ENCODE measurements around the gene ZNF506. TPM values are rescaled to one million over a fixed set of nuclear protein-coding genes. Genes with fewer than 3 reads are reported as not detected.
"Not testable (repeated sequence)": the region's sequence is repeated elsewhere in the genome, so short reads cannot be mapped to it uniquely, and the experiment has no call there.

Gene ZNF506
- total RNA-seq, 2 experiments from 2014 or later, result 33.3 to 41.3 TPM

- ATAC-seq; intact Hi-C loops (cut with DNase I, micrococcal nuclease); H3K27ac Mint-ChIP-seq; H3K27me3 Mint-ChIP-seq; DNase-seq; H3K4me3 Mint-ChIP-seq: not testable (repeated sequence)
- H3K36me3 Mint-ChIP-seq (ENCODE audit: low read depth), result peaks cover 78% of the 10 kb centered on the region
- ChIA-PET POLR2A (interaction anchor here (0.5 to 0.6 kb wide), 2 partner anchors 87 to 188 kb away, joined by 3 to 4 read pairs; no protein-coding TSS in a partner anchor), CTCF (interaction anchor here (1.6 to 1.7 kb wide), 2 partner anchors 12 to 17 kb away, joined by 3 to 5 read pairs; no protein-coding TSS in a partner anchor)
- H3K4me1 Mint-ChIP-seq, result peaks cover 57% of the 10 kb centered on the region
- peaks cover 18% of the 10 kb centered on the region for H3K9me3 Mint-ChIP-seq (ENCODE audit: low read depth)
Observed at GRCh38 chr19:19781791-19782190, 39.8 kb downstream of the ZNF506 start.

GRCh38 chr19:19778666-19779065, 42.9 kb downstream of the ZNF506 start:
- no peak for DNase-seq
- Mint-ChIP-seq H3K9me3 (ENCODE audit: low read depth) (peaks cover 15% of the 10 kb centered on the region), H3K4me1 (peaks cover 49% of the 10 kb centered on the region), H3K4me3 (peak overlapping the region; percentile 98), H3K27ac (peak overlapping the region; percentile 48), H3K27me3 (no peaks in the 10 kb centered on the region), H3K36me3 (ENCODE audit: low read depth) (peaks cover 54% of the 10 kb centered on the region)
- no peak for ATAC-seq
- ChIA-PET CTCF (interaction anchor here (0.7 to 1.6 kb wide), 2 partner anchors 12 to 119 kb away, joined by 3 to 5 read pairs; no protein-coding TSS in a partner anchor), POLR2A (interaction anchor here (0.7 to 1.6 kb wide), 2 partner anchors 39 to 122 kb away, joined by 3 to 6 read pairs; no protein-coding TSS in a partner anchor)
- intact Hi-C loops (cut with DNase I, micrococcal nuclease), result loop anchor here (5.0 kb wide), 3 partner anchors 89 to 181 kb away; partner anchors contain the start of genes ATP13A1 (in 1 of the 2) and ZNF253 (in 1 of the 2)

GRCh38 chr19:19777692-19778091, 43.9 kb downstream of the ZNF506 start:
- POLR2A ChIA-PET, result interaction anchor here (0.6 to 1.6 kb wide), 2 partner anchors 40 to 110 kb away, joined by 4 to 6 read pairs; no protein-coding TSS in a partner anchor
- CTCF ChIA-PET, result interaction anchor here (1.6 kb wide), 1 partner anchor 13 kb away, joined by 5 read pairs; no protein-coding TSS in a partner anchor
- H3K4me1 Mint-ChIP-seq, result peaks cover 45% of the 10 kb centered on the region
- H3K4me3 Mint-ChIP-seq, result peak overlapping the region; percentile 98
- peaks cover 13% of the 10 kb centered on the region for H3K9me3 Mint-ChIP-seq (ENCODE audit: low read depth)
- no peaks in the 10 kb centered on the region for H3K27me3 Mint-ChIP-seq
- ATAC-seq, result no peak
- DNase-seq, result no peak
- H3K36me3 Mint-ChIP-seq (ENCODE audit: low read depth), result peaks cover 51% of the 10 kb centered on the region
- H3K27ac Mint-ChIP-seq, result peak overlapping the region; percentile 85
- intact Hi-C loops (cut with DNase I, micrococcal nuclease), result loop anchor here (5.0 kb wide), 3 partner anchors 90 to 180 kb away; partner anchors contain the start of genes ATP13A1 (in 1 of the 2) and ZNF253 (in 1 of the 2)

GRCh38 chr19:19776206-19777008, 45.1 kb downstream of the ZNF506 start:
- peak overlapping the region; percentile 98 for H3K4me3 Mint-ChIP-seq
- H3K27me3 Mint-ChIP-seq, result no peaks in the 10 kb centered on the region
- intact Hi-C loops (cut with DNase I, micrococcal nuclease), result loop anchor here (1.0 to 5.0 kb wide), 12 partner anchors 41 to 263 kb away; partner anchors contain the start of genes ATP13A1 (in 2 of the 2), ZNF14 (in 2 of the 2), ZNF253 (in 2 of the 2) and ZNF506 (in 2 of the 2)
- ATAC-seq, result peak; percentile 99
- H3K27ac Mint-ChIP-seq, result peak overlapping the region; percentile 85
- H3K36me3 Mint-ChIP-seq (ENCODE audit: low read depth), result peaks cover 39% of the 10 kb centered on the region
- POLR2A ChIA-PET, result interaction anchor here (0.5 to 2.2 kb wide), 12 partner anchors 27 to 885 kb away, joined by 3 to 27 read pairs (median 4); partner anchors contain the start of genes ZNF14, ZNF253, ZNF486 and ZNF506
- peaks cover 12% of the 10 kb centered on the region for H3K9me3 Mint-ChIP-seq (ENCODE audit: low read depth)
- CTCF ChIA-PET, result interaction anchor here (0.6 to 1.5 kb wide), 8 partner anchors 13 to 1024 kb away, joined by 3 to 11 read pairs (median 3); partner anchors contain the start of gene ZNF506
- H3K4me1 Mint-ChIP-seq, result peaks cover 37% of the 10 kb centered on the region
- DNase-seq, result peak; percentile 96

GRCh38 chr19:19775891-19776205, 45.7 kb downstream of the ZNF506 start:
- DNase-seq (no peak), ATAC-seq (peak; percentile 23)
- ChIA-PET CTCF (interaction anchor here (0.6 to 1.5 kb wide), 6 partner anchors 12 to 1025 kb away, joined by 3 to 11 read pairs (median 3); partner anchors contain the start of gene ZNF506), POLR2A (interaction anchor here (0.5 to 2.2 kb wide), 12 partner anchors 28 to 886 kb away, joined by 3 to 27 read pairs (median 4); partner anchors contain the start of genes ZNF14, ZNF253, ZNF486 and ZNF506)
- Mint-ChIP-seq H3K9me3 (ENCODE audit: low read depth) (peaks cover 12% of the 10 kb centered on the region), H3K36me3 (ENCODE audit: low read depth) (peaks cover 34% of the 10 kb centered on the region), H3K27me3 (no peaks in the 10 kb centered on the region), H3K27ac (peak overlapping the region; percentile 85), H3K4me3 (peak overlapping the region; percentile 98), H3K4me1 (peaks cover 39% of the 10 kb centered on the region)
- intact Hi-C loops (cut with DNase I, micrococcal nuclease), result loop anchor here (1.0 to 5.0 kb wide), 12 partner anchors 41 to 263 kb away; partner anchors contain the start of genes ATP13A1 (in 2 of the 2), ZNF14 (in 2 of the 2), ZNF253 (in 2 of the 2) and ZNF506 (in 2 of the 2)

GRCh38 chr19:19774354-19775033, 47.1 kb downstream of the ZNF506 start:
- ChIA-PET CTCF (no interaction called here), POLR2A (no interaction called here)
- ATAC-seq (no peak), DNase-seq (no peak)
- Mint-ChIP-seq H3K9me3 (ENCODE audit: low read depth) (peaks cover 9% of the 10 kb centered on the region), H3K4me3 (no peak overlapping the region), H3K27me3 (no peaks in the 10 kb centered on the region), H3K27ac (no peak overlapping the region), H3K4me1 (peaks cover 36% of the 10 kb centered on the region), H3K36me3 (ENCODE audit: low read depth) (peaks cover 26% of the 10 kb centered on the region)
- intact Hi-C loops (cut with DNase I, micrococcal nuclease), result loop anchor here (5.0 kb wide), 3 partner anchors 93 to 177 kb away; partner anchors contain the start of genes ATP13A1 (in 1 of the 2) and ZNF253 (in 1 of the 2)

GRCh38 chr19:19771963-19772362, 49.6 kb downstream of the ZNF506 start:
- POLR2A ChIA-PET; ATAC-seq; H3K27ac Mint-ChIP-seq; intact Hi-C loops (cut with DNase I, micrococcal nuclease); H3K9me3 Mint-ChIP-seq (ENCODE audit: low read depth); H3K27me3 Mint-ChIP-seq; CTCF ChIA-PET; H3K36me3 Mint-ChIP-seq (ENCODE audit: low read depth); DNase-seq; H3K4me3 Mint-ChIP-seq: not testable (repeated sequence)
- H3K4me1 Mint-ChIP-seq, result peaks cover 11% of the 10 kb centered on the region

- ATAC-seq; H3K27ac Mint-ChIP-seq; H3K9me3 Mint-ChIP-seq (ENCODE audit: low read depth); H3K27me3 Mint-ChIP-seq; DNase-seq; H3K4me3 Mint-ChIP-seq; H3K4me1 Mint-ChIP-seq; H3K36me3 Mint-ChIP-seq (ENCODE audit: low read depth); intact Hi-C loops (cut with DNase I, micrococcal nuclease); CTCF ChIA-PET; POLR2A ChIA-PET: not testable (repeated sequence)
Observed at GRCh38 chr19:19769971-19770370, 51.6 kb downstream of the ZNF506 start.

- no peak overlapping the region for H3K27ac Mint-ChIP-seq
Observed at GRCh38 chr19:19758164-19758563, 63.4 kb downstream of the ZNF506 start.

GRCh38 chr19:19752760-19753403, 68.7 kb downstream of the ZNF506 start:
- H3K27ac Mint-ChIP-seq, result no peak overlapping the region
- ATAC-seq (no peak), DNase-seq (no peak)
- no peak overlapping the region for H3K4me3 Mint-ChIP-seq
- intact Hi-C loops (cut with DNase I, micrococcal nuclease), result no loop called here
- H3K4me1 Mint-ChIP-seq, result no peaks in the 10 kb centered on the region
- H3K9me3 Mint-ChIP-seq (ENCODE audit: low read depth), result no peaks in the 10 kb centered on the region
- CTCF ChIA-PET, result no interaction called here
- H3K36me3 Mint-ChIP-seq (ENCODE audit: low read depth), result no peaks in the 10 kb centered on the region
- H3K27me3 Mint-ChIP-seq, result no peaks in the 10 kb centered on the region
- POLR2A ChIA-PET, result interaction anchor here (0.6 kb wide), 1 partner anchor 14 kb away, joined by 4 read pairs; no protein-coding TSS in a partner anchor

More at GRCh38 chr19:19758164-19758563, 63.4 kb downstream of the ZNF506 start:
- no peak for ATAC-seq
- H3K27me3 Mint-ChIP-seq, result no peaks in the 10 kb centered on the region
- ChIA-PET POLR2A (no interaction called here), CTCF (interaction anchor here (0.8 to 1.0 kb wide), 2 partner anchors 25 to 61 kb away, joined by 3 read pairs; no protein-coding TSS in a partner anchor)
- no peaks in the 10 kb centered on the region for H3K9me3 Mint-ChIP-seq (ENCODE audit: low read depth)
- H3K36me3 Mint-ChIP-seq (ENCODE audit: low read depth), result peaks cover 4% of the 10 kb centered on the region
- DNase-seq, result no peak
- intact Hi-C loops (cut with DNase I, micrococcal nuclease), result no loop called here
- H3K4me3 Mint-ChIP-seq, result no peak overlapping the region
- no peaks in the 10 kb centered on the region for H3K4me1 Mint-ChIP-seq
